BLaER1 (cell line): ENCODE results near the gene GNG13.

Source experiments
- H3K27ac ChIP-seq: shearing (Covaris generic); formaldehyde crosslinking; 2 replicates; pipeline ENCODE4 v1.8.1; 2022
- H3K27me3 ChIP-seq: shearing (Covaris generic); formaldehyde crosslinking; 2 replicates; pipeline ENCODE4 v1.8.1; 2022
- H3K36me3 ChIP-seq: shearing (Covaris generic); formaldehyde crosslinking; 2 replicates; pipeline ENCODE4 v1.8.1; 2022
- H3K4me1 ChIP-seq: shearing (Covaris generic); formaldehyde crosslinking; 2 replicates; pipeline ENCODE4 v1.8.1; 2022
- H3K4me2 ChIP-seq: shearing (Covaris generic); formaldehyde crosslinking; 2 replicates; pipeline ENCODE4 v1.8.1; 2022
- H3K4me3 ChIP-seq: shearing (Covaris generic); formaldehyde crosslinking; 2 replicates; pipeline ENCODE4 v1.8.1; 2022
- H3K9ac ChIP-seq: shearing (Covaris generic); formaldehyde crosslinking; 2 replicates; pipeline ENCODE4 v1.8.1; 2022
- H3K9me3 ChIP-seq: shearing (Covaris generic); formaldehyde crosslinking; 2 replicates; pipeline ENCODE4 v1.8.1; 2022
- H4K20me1 ChIP-seq: shearing (Covaris generic); formaldehyde crosslinking; 2 replicates; pipeline ENCODE4 v1.8.1; 2022
- Cebpa-rat ChIP-seq: shearing (Covaris generic); IDR thresholded peaks from 2 replicates; pipeline ENCODE4 v1.8.1; 2022

GNG13 gene

DNA sequence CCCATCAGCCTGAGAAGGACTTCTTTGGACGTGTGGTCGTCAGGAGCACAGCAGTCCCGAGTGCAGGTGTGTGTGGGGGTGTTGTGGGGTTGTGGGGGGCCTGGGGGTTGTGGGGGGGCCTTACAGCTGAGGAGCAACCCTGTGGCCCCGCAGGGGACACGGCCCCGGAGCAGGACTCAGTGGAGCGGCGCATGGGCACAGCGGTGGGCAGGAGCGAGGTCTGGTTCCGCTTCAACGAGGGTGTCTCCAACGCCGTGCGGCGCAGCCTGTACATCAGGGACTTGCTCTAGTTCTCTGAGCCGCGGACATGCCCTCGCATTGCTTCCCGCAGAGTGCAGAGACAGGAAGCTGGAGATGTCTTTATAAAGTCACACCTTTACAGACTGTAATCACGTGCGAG lies 2.8 kb downstream of the GNG13 start:
- peaks cover 18% of the 10 kb centered on the region for H3K4me1 ChIP-seq
- H3K9ac ChIP-seq = no peak overlapping the region
- peaks cover 39% of the 10 kb centered on the region for H3K36me3 ChIP-seq
- no peak for TF ChIP-seq Cebpa-rat
- H3K27me3 ChIP-seq = peaks cover 47% of the 10 kb centered on the region
- no peak overlapping the region for H3K4me3 ChIP-seq
- H3K9me3 ChIP-seq = no peaks in the 10 kb centered on the region
- no peak overlapping the region for H3K4me2 ChIP-seq
- H4K20me1 ChIP-seq = peaks cover 58% of the 10 kb centered on the region
- no peak overlapping the region for H3K27ac ChIP-seq

DNA sequence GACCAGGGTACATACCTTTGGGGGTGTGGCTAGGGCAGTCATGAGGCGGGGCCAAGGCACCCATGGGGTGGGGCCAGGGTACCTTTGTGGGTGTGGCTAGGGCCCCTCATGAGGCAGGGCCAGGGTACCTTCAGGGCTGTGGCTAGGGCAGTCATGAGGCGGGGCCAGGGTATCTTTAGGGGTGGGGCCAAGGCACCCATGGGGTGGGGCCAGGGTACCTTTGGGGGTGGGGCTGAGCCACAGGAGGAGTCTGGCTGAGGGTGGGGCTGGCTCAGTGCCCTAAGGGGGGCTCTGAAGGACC lies 3.5 kb downstream of the GNG13 start:
- Histone ChIP-seq H3K4me3 (no peak overlapping the region), H3K27me3 (peaks cover 41% of the 10 kb centered on the region), H3K27ac (no peak overlapping the region), H4K20me1 (peaks cover 52% of the 10 kb centered on the region), H3K9me3 (no peaks in the 10 kb centered on the region), H3K4me1 (peaks cover 18% of the 10 kb centered on the region), H3K9ac (no peak overlapping the region), H3K36me3 (peaks cover 46% of the 10 kb centered on the region), H3K4me2 (no peak overlapping the region)
- no peak for TF ChIP-seq Cebpa-rat

DNA sequence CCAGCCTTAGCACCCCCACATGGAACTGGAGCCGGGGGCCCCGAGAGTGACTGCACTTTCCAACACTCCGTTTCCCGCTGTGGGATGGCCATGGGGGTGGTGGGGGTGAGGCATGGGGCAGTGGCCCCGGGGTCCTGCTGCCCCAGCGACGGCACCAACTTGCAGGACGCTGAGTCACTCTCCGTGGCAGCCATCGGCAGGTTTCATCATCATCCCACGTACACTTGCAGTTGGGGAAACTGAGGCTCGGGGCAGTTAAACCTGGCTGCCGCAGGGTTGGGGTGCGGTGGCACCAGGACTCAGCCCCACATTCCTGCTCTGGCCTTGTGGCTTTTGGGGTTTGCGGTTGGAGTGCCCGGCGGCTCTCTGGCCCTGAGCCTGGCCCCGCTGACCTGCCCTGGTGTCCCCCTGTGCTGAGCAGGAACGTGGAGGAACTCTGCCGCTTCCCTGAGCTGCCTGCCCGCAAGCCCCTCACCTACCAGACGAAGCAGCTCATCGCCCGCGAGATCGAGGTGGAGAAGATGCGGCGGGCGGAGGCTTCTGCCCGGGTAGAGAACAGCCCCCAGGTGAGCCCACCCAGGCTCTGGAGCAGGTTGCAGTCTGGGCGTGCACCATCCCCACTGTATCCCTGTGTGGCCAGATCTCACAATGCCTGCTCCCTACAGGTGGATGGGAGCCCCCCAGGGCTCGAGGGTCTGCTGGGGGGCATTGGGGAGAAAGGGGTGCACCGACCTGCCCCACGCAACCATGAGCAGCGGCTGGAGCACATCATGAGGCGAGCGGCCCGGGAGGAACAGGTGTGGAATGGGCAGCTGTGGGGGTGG lies 4.0 kb downstream of the GNG13 start:
- no peak overlapping the region for H3K4me2 ChIP-seq
- no peak overlapping the region for H3K9ac ChIP-seq
- peaks cover 51% of the 10 kb centered on the region for H3K36me3 ChIP-seq
- peaks cover 47% of the 10 kb centered on the region for H4K20me1 ChIP-seq
- no peak for TF ChIP-seq Cebpa-rat
- peaks cover 35% of the 10 kb centered on the region for H3K27me3 ChIP-seq
- no peak overlapping the region for H3K4me3 ChIP-seq
- H3K4me1 ChIP-seq = peaks cover 15% of the 10 kb centered on the region
- H3K27ac ChIP-seq = no peak overlapping the region
- H3K9me3 ChIP-seq = no peaks in the 10 kb centered on the region

DNA sequence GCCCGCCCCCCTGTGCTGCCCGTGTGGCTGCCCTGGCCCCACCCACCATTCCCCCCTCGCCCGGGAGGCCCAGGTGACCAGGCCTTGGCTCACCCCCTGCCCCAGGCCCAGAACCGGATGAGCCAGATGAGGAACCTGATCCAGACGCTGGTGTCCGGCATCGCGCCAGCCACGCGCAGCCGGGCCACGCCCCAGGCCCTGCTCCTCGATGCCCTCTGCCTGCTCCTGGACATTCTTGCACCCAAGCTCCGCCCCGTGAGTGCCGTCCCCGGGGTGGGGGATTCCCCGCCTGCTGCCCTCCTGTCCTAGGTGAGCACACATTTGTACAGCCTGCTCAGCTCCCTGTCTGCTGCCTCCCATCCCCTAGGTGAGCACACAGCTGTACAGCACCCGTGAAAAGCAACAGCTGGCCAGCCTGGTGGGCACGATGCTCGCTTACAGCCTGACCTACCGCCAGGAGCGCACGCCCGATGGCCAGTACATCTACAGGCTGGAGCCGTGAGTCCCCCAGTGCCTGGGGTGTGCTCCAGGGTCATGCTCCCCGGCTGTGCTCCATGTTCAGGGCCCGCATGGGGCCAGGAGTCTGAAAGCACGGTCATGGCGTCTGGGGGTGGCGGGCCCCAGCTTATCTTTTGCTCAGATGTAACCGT lies 4.8 kb downstream of the GNG13 start:
- peaks cover 59% of the 10 kb centered on the region for H3K36me3 ChIP-seq
- H3K4me1 ChIP-seq = peaks cover 7% of the 10 kb centered on the region
- TF ChIP-seq Cebpa-rat = no peak
- no peak overlapping the region for H3K4me3 ChIP-seq
- no peak overlapping the region for H3K9ac ChIP-seq
- peaks cover 27% of the 10 kb centered on the region for H3K27me3 ChIP-seq
- H4K20me1 ChIP-seq = peaks cover 44% of the 10 kb centered on the region
- H3K9me3 ChIP-seq = no peaks in the 10 kb centered on the region
- no peak overlapping the region for H3K4me2 ChIP-seq
- H3K27ac ChIP-seq = no peak overlapping the region

DNA sequence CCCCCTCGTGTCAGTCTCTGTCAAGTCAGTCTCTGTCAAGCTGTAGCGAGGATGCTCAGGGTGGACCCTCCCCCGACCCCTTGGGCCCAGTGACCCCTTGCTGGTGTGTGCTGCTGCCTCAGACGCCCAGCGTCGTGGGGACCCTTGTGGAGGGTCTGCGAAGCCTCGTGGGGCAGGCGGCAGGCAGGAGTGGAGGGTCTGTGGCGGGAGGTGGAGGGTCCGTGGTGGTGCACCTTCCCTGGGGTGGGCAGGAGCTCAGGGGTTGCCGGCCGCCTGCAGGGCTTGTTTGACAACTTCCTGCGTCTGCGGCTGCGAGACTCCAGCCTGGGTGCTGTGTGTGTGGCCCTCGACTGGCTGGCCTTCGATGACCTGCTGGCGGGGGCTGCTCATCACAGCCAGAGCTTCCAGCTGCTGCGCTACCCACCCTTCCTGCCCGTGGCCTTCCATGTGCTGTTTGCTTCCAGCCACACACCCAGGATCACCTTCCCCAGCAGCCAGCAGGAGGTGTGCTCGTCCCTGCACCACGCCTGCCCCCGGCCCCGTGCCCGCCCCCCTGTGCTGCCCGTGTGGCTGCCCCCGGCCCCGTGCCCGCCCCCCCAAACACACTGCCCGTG lies 5.6 kb downstream of the GNG13 start:
- Histone ChIP-seq H3K4me1 (peaks cover 3% of the 10 kb centered on the region), H3K27me3 (peaks cover 20% of the 10 kb centered on the region), H3K27ac (no peak overlapping the region), H3K9ac (no peak overlapping the region), H3K4me2 (no peak overlapping the region), H4K20me1 (peaks cover 44% of the 10 kb centered on the region), H3K9me3 (no peaks in the 10 kb centered on the region), H3K4me3 (no peak overlapping the region), H3K36me3 (peaks cover 67% of the 10 kb centered on the region)
- no peak for TF ChIP-seq Cebpa-rat

DNA sequence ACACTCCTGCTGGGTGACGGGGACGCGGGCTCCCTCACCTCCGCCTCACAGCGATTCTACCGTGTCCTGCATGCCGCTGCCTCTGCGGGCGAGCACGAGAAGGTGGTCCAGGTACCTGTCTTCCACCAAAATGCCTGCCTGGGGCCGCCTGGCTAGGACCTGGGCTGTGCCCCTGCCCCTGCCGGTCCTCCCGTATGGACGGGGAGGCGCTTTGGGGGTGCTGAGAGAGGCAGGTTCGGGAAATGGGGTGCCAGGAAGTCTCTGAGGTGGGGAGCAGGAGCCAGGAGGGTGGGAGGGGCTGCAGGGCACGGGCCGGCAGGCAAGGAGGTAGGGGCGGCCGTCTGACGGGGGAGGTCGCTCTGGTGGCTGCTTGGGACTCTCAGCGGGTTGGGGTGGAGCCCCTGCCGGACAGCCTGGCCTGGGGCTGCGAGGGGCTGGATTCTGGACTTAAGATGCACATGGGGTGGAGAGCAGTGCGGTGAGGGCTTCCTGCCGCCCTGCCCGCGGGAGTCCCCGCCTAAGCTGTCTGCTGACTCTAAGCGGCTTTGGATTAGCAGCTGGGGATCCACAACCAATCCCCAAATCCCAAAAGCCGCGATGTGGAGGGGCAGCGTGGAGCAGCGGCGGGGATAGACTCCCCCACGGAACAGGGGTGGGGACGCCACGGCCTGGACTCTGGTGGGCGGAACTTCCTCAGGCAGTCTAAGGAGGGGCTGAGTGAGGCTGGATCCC lies 6.3 kb downstream of the GNG13 start:
- TF ChIP-seq Cebpa-rat = no peak

DNA sequence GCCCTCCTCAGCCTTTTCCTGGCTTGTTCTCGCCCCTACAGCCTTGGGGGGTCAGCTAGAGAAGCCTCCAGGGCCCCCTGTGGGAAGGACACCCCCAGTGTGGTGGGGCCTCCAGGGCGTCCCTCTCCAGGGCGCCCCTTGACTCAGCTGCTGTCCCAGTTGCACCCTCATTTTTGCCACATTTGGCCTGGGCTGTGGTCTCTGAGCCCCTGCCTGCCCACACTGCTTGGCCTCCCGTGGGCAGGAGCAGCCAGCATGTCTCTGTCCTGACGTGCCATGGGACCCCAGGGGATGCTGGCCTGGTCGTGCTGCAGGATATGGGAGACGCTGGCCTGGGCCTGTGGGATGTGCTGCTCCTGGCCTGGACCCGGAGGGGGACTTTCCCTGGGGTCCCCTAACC lies 7.1 kb downstream of the GNG13 start:
- Histone ChIP-seq H4K20me1 (peaks cover 45% of the 10 kb centered on the region), H3K27me3 (peaks cover 4% of the 10 kb centered on the region; the same call in 1 of the 2 replicates), H3K27ac (no peak overlapping the region), H3K4me2 (no peak overlapping the region), H3K36me3 (peaks cover 72% of the 10 kb centered on the region), H3K9me3 (no peaks in the 10 kb centered on the region), H3K4me3 (no peak overlapping the region), H3K9ac (no peak overlapping the region), H3K4me1 (peaks cover 16% of the 10 kb centered on the region)
- no peak for TF ChIP-seq Cebpa-rat

More for the DNA sequence above, 6.3 kb downstream of the GNG13 start:
- Histone ChIP-seq H3K36me3 (peaks cover 72% of the 10 kb centered on the region), H3K4me2 (no peak overlapping the region), H3K9ac (no peak overlapping the region), H3K27ac (no peak overlapping the region), H3K27me3 (peaks cover 13% of the 10 kb centered on the region), H3K4me3 (no peak overlapping the region), H4K20me1 (peaks cover 46% of the 10 kb centered on the region), H3K9me3 (no peaks in the 10 kb centered on the region), H3K4me1 (peaks cover 10% of the 10 kb centered on the region)

DNA sequence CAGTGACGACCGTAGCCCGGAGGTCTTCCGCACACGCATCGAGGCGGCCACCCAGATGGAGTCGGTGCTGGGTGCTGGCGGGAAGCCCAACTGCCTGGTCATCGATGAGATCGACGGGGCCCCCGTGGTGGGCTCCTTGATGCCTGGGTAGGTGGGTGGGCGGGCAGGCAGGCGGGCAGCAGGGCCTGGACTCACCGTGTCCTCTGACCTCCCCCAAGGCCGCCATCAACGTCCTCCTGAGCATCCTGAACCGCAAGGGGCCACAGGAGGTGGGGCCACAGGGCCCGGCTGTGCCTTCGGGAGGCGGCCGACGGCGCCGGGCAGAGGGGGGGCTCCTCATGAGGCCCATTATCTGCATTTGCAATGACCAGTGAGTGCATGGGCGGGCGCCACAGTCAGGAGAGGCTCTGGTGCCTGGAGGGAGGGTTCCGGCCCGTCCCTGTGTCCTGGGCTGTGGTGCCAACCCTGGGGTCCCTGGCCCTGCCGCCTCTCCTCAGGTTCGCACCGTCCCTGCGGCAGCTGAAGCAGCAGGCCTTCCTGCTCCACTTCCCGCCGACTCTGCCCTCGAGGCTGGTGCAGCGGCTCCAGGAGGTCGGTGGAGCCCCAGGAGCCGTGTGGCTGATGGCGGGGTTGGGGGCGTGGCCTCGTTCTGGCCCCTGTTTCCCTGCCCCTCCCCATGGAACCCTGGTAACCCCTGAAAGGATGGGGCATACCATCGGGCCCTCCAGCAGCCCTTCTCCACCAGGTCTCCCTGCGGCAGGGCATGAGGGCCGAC lies 8.1 kb downstream of the GNG13 start:
- Histone ChIP-seq H3K4me1 (peaks cover 19% of the 10 kb centered on the region), H3K27me3 (no peaks in the 10 kb centered on the region), H4K20me1 (peaks cover 52% of the 10 kb centered on the region), H3K9ac (no peak overlapping the region), H3K4me3 (no peak overlapping the region), H3K27ac (no peak overlapping the region), H3K9me3 (no peaks in the 10 kb centered on the region), H3K36me3 (peaks cover 72% of the 10 kb centered on the region), H3K4me2 (no peak overlapping the region)
- no peak for TF ChIP-seq Cebpa-rat

DNA sequence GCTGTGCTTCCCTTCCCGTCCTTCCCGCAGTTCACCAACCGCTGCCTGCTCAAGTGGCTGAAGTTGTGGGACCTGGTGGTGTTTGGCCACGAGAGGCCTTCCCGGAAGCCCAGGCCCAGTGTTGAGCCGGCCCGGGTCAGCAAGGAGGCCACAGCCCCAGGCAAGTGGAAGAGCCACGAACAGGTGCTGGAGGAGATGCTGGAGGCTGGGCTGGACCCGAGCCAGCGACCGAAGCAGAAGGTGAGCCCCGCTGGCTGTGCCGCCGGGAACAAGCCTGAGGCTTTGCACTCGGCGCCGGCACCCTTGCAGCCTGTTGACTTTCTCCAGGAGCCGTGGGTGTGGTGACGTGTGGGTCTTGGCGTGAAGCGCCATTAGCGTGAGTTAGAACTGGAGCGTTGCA lies 9.4 kb downstream of the GNG13 start:
- Histone ChIP-seq H4K20me1 (peaks cover 64% of the 10 kb centered on the region), H3K9ac (no peak overlapping the region), H3K27ac (no peak overlapping the region), H3K4me2 (no peak overlapping the region), H3K4me3 (no peak overlapping the region), H3K4me1 (peaks cover 30% of the 10 kb centered on the region), H3K27me3 (no peaks in the 10 kb centered on the region), H3K9me3 (no peaks in the 10 kb centered on the region), H3K36me3 (peaks cover 75% of the 10 kb centered on the region)
- TF ChIP-seq Cebpa-rat = no peak
